SKM-1 (cell line): ENCODE data around the gene FTH1.
"Not testable (repeated sequence)": the region's sequence is repeated elsewhere in the genome, so short reads cannot be mapped to it uniquely, and the experiment has no call there.

ENCODE experiments used
- DNase-seq: peaks from one replicate; lab custom pipeline; 2025; ENCODE audit not compliant: unreplicated experiment; lab: John Stamatoyannopoulos, UW

The FTH1 gene

DNA sequence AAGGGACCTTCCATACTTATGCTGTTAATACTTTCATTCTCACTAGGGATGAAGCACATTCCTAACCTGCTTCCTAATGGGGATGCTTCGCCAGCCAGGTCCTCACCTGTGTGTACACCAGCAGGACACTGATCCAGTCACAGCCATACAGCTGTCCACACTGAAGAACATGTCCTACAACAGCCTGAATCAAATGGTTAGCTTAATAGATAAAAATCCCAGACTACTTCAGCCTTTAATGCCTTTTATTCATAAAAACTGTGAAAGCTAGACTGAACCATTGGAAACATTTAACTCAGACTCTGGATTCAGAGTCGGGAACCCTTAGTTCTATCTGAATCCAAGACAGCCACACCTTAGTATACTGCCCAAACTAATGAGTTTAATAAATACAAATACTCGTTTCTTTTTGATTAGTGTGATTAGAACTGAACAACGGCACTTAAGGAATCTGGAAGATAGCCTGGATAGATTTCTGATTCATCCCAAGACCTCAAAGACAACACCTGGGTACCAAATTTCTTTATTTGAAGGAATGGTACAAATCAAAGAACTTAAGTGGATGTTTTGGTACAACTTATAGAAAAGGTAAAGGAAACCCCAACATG, 3.3 kb downstream of the FTH1 start:
- DNase-seq: no peak

DNA sequence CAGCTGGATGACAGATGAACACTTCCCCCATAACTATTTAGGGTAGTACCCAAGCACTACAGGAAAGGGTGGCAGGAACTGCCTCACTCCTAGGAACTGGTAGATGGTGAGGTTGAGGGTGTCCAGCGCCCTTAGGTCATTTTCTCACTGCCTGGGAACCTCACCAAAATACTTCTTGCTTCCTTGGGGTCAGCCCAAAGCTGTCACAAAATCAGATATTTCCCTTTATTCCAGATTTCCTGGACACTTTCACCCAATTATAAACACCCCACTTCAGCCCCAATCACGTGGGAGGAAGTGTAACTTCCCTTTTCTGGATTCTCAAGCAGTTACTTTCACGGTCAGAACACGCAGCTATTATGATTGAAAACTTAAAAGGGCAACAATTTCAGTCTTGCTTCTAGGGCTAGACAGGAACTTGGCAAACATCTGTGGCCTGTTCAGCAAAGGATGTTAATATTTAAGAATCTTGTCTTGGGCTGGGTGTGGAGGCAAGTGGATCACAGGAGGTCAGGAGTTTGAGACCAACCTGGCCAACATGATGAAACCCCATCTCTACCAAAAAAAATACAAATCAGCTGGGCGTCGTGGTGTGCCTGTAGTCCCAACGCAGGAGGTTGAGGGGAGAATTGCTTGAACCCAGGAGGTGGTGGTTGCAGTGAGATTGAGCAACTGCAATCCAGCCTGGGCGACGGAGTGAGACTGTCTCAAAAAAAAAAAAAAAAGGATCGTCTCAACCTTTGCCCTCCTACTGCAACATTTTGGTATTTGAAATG, 4.0 kb downstream of the FTH1 start:
- peak; percentile 56 for DNase-seq

DNA sequence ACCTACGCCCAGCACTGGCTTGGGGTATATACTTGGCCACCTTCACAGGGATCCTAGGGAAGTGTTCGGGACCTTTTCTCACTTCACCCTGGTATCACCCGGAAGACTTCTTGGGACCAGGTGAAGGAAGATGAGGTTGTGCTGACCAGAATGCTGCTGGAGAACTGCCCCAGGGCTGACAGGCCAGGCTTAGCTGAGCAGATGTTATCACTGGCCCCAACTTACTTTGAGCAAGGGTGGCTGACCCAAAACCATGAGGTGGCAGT, 4.5 kb downstream of the FTH1 start:
- no peak for DNase-seq

DNA sequence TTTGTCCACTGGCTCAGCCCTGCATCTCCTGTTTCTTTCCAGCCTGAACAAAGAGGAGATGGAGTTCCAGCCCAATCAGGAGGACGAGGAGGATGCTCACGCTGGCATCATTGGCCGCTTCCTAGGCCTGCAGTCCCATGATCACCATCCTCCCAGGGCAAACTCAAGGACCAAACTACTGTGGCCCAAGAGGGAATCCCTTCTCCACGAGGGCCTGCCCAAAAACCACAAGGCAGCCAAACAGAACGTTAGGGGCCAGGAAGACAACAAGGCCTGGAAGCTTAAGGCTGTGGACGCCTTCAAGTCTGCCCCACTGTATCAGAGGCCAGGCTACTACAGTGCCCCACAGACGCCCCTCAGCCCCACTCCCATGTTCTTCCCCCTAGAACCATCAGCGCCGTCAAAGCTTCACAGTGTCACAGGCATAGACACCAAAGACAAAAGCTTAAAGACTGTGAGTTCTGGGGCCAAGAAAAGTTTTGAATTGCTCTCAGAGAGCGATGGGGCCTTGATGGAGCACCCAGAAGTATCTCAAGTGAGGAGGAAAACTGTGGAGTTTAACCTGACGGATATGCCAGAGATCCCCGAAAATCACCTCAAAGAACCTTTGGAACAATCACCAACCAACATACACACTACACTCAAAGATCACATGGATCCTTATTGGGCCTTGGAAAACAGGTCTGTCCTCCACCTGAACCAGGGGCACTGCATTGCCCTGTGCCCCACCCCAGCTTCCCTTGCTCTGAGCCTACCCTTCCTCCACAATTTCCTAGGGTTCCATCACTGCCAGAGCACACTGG, 5.0 kb downstream of the FTH1 start:
- DNase-seq: no peak

DNA sequence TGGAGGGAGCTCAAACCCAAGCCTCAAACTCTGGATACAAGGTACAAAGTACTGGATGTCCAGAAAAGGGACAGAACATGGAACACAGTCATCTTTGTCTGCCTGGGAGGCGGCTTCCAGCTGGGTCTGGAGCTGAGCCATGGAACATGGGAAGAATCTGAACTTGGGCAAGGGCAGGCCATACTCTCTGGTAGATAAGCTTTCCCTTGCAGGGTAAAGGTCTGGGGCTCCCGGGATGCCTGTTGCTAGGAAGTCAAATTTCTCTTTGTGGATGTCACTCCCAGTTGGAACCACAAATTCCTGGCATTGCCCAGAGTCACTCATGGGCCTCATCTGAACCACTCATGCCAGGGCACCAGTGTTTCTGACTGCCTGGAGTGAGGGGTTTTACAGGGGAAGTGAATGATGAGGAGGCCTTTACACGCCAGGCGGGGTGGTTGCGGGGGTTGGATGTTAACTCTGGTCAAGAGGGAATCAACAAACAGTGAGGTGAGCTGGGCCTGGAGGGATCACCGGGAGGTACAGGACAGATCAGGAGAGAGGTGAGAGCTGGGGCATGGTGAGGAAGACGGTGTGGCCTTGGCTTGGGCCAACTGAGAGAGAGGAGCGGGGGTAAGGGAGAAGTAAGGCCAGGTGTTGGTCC, 5.7 kb downstream of the FTH1 start:
- no peak for DNase-seq

DNA sequence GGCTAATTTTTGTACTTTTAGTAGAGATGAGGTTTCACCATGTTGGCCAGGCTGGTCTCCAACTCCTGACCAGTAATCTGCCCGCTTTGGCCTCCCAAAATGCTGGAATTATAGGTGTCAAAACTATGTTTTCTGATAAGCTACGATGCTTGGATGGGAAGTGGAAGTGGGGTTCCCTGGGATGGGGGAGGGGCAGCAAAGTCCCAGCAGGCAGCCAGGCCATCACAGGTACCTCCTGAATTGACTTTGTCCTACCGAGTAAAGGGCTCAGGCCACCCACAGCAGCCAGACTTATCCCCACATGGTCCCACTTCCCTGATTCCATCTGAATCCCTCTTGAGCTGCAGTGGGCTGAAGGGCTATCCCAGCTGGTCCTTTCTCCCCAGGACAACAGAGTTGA, 6.9 kb downstream of the FTH1 start:
- no peak for DNase-seq

DNA sequence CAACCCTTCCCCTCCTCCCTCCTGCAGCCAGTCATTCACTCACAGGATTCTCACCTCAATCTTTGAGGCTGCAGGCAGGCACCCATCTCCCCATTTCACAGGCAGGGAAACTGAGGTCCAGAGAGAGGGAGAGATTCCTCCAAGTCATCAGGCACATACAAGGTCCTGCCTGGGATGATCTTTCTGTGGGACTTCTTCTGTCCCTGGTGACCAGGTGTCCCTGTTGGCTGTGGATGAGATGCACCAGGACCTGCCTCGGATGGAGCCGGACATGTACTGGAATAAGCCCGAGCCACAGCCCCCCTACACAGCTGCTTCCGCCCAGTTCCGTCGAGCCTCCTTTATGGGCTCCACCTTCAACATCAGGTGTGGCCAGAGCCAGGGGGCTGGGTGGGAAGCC, 7.8 kb downstream of the FTH1 start:
- DNase-seq: no peak

DNA sequence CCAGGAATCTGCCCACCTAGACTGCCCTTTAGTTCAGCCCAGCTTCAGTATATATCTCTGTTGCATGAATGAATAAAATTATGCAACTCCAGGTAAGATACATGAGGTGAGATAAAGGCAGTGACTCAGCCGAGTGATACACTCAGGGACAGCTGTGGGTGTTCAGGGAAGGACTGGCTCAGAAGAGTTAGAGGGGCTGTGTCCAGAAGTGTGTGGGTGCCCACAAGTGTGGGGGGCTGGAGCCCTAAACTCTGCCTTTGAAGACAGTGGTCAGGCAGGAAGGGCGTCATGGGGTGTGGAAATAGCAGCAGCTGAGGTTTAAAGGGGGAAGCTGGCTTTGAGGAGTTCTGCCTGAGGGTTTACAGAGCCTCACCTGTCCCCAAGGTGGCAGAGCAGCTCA, 8.3 kb downstream of the FTH1 start:
- no peak for DNase-seq

DNA sequence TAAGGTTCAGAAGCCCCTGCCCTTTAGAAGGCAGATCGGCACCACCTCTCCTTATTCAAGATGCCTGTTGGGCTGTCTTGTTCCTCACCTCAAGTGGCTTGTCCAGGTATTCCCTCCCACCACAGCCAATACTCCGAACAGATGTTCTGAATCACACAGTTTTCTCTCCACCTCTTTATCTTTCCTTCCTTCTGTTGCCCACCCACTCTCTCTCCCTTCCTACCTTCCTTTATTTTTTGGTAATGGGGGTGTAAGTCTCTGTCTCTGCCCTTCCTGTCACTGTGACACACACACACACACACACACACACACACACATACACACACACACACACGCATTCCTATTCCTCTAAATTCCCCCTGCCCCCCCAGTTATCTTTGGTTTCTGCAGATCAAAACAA, 8.8 kb downstream of the FTH1 start:
- no peak for DNase-seq

DNA sequence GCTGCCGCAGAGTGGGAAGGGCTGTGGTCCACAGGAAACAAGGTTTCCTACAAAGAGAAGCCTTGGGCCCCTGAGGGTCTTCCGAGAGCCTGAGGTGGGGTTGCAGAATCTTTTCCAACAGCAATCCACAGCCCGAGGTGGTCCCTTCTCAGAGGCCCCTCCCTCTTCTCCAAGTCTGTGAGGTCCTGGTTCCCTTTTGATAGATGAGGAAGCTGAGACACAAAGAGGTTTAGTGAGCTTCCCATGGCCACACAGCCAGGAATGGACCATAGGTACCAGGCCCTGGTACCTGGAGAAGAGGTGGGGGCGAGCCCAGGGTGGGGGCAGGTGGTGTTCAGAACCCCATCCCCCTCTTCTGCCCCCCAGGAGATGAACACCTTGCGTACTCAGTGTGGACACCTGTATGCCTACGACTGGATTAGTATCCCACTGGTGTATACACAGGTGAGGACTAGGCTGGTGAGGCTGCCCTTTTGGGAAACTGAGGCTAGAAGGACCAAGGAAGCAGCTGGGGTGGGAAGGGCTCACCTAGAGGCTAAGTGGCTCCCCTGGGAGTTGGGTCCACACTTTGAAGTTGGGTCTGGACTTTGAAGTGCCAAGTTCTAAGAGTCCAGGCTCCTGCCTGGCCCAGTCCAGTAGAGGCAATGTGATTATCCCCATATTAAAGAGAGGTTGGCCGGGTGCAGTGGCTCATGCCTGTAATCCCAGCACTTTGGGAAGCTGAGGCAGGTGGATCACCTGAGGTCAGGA, 10.2 kb downstream of the FTH1 start:
- DNase-seq: no peak

DNA sequence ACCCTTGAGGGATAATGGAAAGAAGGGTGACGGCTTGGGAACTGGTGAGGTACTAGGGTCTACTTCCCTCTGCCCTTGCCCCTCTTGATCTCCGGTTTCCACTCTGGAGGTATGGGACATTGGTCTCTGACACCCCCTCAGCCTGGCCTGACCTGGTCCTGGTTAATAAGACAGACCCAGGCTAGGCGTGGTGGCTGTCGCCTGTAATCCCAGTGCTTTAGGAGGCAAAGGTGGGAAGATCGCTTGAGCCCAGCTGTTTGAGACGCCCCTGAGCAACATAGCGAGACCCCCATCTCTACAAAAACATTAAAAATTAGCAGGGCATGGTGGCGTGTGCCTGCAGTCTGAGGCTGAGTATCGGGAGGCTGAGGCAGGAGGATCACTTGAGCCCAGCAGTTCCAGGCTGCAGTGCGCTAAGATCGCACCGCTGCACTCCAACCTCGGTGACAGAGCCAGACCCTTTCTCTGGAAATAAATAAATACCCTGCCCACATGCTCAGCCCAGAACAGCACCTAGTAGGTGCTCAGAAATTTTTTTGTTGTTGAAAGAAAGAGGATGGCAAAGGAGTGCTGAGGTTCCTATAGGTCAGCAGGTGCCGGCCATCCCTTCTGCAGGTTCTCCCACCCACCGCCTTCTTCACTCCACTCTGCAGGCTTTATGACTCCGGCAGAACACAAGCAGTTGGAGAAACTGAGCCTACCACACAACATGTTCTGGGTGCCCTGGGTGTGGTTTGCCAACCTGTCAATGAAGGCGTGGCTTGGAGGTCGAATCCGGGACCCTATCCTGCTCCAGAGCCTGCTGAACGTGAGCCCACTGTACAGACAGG, 11.0 kb downstream of the FTH1 start:
- DNase-seq: no peak

DNA sequence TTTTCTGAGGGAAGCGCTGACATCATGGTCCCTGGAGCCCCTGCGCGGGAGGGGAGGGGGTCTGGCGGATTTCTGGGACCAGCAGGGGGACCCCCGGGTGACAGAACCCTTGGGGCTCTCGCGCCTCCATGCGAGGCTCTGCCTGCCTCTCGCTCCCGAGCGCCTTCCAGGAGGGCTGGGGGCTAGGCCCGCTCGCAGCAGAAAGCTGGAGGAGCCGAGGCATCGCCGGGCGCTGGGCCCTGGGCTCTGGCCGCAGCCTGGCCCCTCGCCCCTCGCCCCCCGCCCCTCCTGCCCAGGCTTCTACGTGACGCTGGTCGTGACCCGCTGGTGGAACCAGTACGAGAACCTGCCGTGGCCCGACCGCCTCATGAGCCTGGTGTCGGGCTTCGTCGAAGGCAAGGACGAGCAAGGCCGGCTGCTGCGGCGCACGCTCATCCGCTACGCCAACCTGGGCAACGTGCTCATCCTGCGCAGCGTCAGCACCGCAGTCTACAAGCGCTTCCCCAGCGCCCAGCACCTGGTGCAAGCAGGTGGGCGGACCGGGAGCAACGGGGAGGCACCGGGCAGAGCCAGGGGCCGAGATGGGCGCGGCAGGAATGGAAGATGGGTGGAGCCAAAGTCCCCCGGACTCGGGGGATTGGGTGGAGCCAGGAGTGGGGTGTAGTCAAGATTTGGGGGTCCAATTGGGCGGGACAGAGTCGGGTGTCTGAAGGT, 11.9 kb downstream of the FTH1 start:
- DNase-seq: no peak

DNA sequence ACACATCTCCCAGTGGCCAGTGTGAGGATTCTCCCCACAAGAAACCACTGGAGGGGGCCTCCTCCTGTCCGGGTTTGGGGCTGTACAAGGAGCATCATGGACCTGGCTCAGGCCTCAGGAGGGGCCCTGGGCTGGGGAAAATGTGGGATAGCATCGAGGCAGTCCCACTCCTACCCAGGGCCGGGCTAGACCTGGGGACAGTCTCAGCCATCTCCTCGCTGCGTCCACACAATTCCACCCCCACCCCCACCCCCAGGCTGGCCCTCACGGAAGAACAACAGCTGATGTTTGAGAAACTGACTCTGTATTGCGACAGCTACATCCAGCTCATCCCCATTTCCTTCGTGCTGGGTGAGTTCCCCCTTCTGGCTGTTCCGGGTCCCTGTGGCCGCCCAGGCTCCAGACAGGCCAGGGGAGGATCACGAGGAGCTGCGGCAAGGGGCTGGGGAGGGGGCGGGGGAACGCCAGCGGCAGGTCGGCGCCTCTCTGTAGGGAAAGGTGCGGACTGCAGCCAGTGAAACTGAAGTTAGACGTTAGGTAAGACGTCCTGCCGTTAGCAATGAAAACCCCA, 12.5 kb downstream of the FTH1 start:
- DNase-seq: peak; percentile 84

DNA sequence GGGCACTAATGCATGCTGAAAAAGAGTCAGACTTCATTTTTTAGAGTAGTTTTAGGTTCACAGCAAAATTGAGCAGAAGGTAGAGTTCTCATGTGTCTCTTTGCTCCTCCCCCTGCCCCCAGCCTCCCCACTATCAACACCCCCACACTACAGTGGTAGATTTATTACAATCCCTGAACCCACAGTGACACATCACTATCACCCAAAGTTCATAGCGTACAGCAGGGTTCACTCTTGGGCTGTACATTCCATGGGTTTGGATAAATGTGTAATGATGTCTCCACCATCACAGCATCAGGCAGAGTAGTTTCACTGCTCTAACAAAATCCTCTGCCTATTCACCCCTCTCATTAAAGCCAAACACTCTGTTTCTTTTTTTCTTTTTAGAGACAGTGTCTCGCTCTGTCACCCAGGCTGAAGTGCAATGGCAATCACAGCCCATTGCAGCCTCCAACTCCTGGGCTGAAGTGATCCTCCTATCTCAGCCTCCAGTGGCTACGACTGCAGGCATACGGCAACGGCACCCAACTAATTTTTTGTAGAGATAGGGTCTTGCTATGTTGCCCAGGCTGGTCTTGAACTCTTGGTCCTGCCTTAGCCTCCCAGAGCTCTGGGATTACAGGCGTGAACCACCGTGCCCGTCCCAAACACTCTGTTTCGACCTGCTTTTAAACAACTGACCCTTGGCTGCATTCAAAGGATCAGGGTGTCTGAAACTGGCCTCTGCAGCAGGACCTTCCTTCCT, 13.2 kb downstream of the FTH1 start:
- no peak for DNase-seq

DNA sequence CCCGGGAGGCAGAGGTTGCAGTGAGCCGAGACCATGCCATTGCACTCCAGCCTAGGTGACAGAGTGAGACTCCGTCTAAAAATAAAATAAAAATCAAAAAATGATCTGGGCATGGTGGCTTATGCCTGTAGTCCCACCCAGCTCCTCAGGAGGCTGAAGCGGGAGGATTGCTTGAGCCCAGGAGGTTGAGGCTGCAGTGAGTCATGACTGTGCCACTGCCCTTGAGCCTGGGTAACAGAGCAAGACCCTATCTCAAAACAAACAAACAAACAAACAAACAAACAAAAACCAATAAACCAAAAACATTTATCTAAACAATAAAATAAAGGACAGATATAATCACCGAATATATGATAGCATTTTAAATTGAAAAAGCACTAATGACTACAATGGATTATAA, 13.8 kb downstream of the FTH1 start:
- not testable (repeated sequence) for DNase-seq

DNA sequence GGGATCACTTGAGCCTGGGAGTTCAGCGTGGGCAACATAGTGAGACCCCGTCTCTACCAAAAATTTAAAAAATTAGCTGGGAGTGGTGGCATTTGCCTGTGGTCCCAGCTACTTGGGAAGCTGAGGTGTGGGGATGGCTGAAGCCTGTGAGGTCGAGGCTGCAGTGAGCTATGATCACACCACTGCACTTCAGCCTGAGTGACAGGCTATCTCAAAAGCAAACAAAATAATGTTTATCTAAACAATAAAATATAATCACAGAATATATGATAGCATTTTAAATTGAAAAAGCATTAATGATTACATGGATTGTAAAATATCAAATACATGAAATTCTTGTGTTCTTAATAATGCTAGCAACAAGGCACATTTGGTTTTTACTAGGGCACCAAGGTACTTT, 14.6 kb downstream of the FTH1 start:
- DNase-seq: no peak

DNA sequence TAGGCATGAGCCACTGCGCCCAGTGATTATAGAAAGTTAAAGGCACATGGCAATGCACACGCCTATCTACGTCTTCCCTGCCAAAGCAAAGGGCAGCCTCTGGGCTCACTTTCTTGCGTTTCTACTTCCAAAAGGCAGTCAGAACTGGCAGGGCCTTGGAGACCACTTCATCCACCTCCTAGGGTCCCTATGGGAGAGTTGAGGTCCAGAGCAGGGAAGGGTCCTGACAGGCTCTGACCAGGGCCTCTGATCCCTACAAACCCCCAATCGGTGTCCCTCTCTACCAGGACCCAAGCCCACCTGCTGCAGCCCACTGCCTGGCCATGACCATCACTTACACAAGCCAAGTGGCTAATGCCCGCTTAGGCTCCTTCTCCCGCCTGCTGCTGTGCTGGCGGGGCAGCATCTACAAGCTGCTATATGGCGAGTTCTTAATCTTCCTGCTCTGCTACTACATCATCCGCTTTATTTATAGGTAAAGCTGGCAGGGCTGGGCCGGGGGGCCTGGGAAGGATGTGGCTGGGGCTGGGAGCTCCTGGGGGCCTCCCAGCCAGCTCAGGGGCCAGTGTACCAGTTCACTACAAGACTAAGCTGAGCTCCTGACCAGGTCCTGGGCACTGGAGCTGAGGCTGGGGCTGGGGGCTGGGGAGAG, 15.8 kb downstream of the FTH1 start:
- no peak for DNase-seq

DNA sequence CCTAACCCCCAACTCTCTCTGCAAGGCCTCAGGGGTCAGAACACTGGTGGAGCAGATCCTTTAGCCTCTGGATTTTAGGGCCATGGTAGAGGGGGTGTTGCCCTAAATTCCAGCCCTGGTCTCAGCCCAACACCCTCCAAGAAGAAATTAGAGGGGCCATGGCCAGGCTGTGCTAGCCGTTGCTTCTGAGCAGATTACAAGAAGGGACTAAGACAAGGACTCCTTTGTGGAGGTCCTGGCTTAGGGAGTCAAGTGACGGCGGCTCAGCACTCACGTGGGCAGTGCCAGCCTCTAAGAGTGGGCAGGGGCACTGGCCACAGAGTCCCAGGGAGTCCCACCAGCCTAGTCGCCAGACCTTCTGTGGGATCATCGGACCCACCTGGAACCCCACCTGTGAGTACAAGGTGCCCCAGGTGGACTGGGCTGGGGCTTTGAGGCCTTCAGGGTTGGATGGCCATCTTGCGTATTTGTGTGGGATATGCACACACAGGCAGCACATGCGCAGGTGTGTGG, 17.3 kb downstream of the FTH1 start, which contains the start of gene BEST1:
Gene BEST1 (plus strand): TSS at position 317 of the 513 bp plus-strand sequence. CDS start 1,456 bp downstream, outside the sequence.
- DNase-seq: no peak
